Esophagus muscularis mucosa (tissue), 3 donors: ENCODE measurements around the gene IRS1.

Experiments
- CTCF ChIP-seq, 3 experiments: fragments of 200-600 bp in 2 of 3; fragments of 450-650 bp in 1 of 3; sonication (generic) in 2 of 3; IDR thresholded peaks; one replicate each; pipeline ENCODE4 v1.5.1; 2017 to 2019; ENCODE audit warnings: antibody characterized with exemption in 3 of 3, mild to moderate bottlenecking in 2 of 3, moderate library complexity in 1 of 3
- POLR2A ChIP-seq: fragments of 450-650 bp; IDR thresholded peaks from one replicate; pipeline ENCODE4 v1.6.1; 2017; ENCODE audit warnings: antibody characterized with exemption, moderate library complexity, mild to moderate bottlenecking, low read depth
- POLR2AphosphoS5 ChIP-seq, 2 donors: sonication (generic); formaldehyde crosslinking; IDR thresholded peaks; one replicate each; pipeline ENCODE4 v1.6.1; 2017; ENCODE audit warnings: antibody characterized with exemption in 2 of 2

DNA sequence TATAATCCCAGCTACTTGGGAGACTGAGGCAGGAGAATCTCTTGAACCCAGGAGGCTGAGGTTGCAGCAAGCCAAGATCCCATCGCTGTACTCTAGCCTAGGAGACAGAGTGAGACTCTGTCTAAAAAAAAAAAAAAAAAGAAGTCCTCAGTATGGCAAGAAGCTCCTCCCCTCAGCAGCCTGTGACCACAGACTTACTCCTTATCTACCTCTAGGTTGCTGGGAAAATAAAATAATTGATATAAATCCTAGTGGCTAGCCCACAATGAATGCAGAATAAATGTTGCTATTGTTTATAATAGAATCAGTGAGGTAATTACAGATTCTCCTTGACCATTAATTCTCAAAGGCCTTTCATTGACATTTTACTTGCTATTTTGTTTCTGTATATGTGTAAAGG is 70.6 kb downstream of the IRS1 start:
- TF ChIP-seq CTCF (IDR thresholded peaks at IDR 0.05) (no peak), POLR2AphosphoS5 (IDR thresholded peaks at IDR 0.05) (no peak), POLR2A (no peak)
